HG02759 (cell line): Measurements from ENCODE around the gene WNT5A.

Source experiments
- ATAC-seq: cut with Tn5 transposase; IDR thresholded peaks from one replicate; pipeline ENCODE4 v1.9.1; 2021; ENCODE audit warnings: mild to moderate bottlenecking, moderate library complexity; ENCODE audit not compliant: unreplicated experiment

WNT5A gene

GRCh38 chr3:55482496-55483195 lies 4.5 kb downstream of the WNT5A start:
- ATAC-seq, result no peak

- no peak for ATAC-seq
Observed at GRCh38 chr3:55481744-55482495, 5.2 kb downstream of the WNT5A start.

GRCh38 chr3:55480911-55481743 lies 6.0 kb downstream of the WNT5A start:
- no peak for ATAC-seq

GRCh38 chr3:55477306-55478303 lies 9.5 kb downstream of the WNT5A start:
- ATAC-seq, result no peak

GRCh38 chr3:55476515-55476914 lies 10.6 kb downstream of the WNT5A start:
- ATAC-seq, result no peak

GRCh38 chr3:55474213-55474632 lies 12.9 kb downstream of the WNT5A start:
- ATAC-seq, result no peak

- no peak for ATAC-seq
Observed at GRCh38 chr3:55473788-55474187, 13.3 kb downstream of the WNT5A start.

- no peak for ATAC-seq
Observed at GRCh38 chr3:55471522-55472280, 15.4 kb downstream of the WNT5A start.

GRCh38 chr3:55471084-55471483 lies 16.0 kb downstream of the WNT5A start:
- no peak for ATAC-seq

GRCh38 chr3:55469957-55470526 lies 17.1 kb downstream of the WNT5A start:
- ATAC-seq, result no peak

- ATAC-seq, result no peak
Observed at GRCh38 chr3:55468251-55468650, 18.9 kb downstream of the WNT5A start.

GRCh38 chr3:55467099-55467498 lies 20.0 kb downstream of the WNT5A start:
- ATAC-seq, result no peak

GRCh38 chr3:55466526-55466925 lies 20.6 kb downstream of the WNT5A start:
- no peak for ATAC-seq

- no peak for ATAC-seq
Observed at GRCh38 chr3:55461896-55462295, 25.2 kb downstream of the WNT5A start.

GRCh38 chr3:55459838-55460237 lies 27.3 kb downstream of the WNT5A start:
- ATAC-seq, result no peak

GRCh38 chr3:55458181-55458790 lies 28.8 kb downstream of the WNT5A start:
- ATAC-seq, result no peak

- no peak for ATAC-seq
Observed at GRCh38 chr3:55455915-55456314, 31.2 kb downstream of the WNT5A start.

GRCh38 chr3:55454611-55455010 lies 32.5 kb downstream of the WNT5A start:
- no peak for ATAC-seq
